GM18499 (cell line): Measurements from ENCODE around the gene CUX1.
"Not testable (repeated sequence)": the region's sequence is repeated elsewhere in the genome, so short reads cannot be mapped to it uniquely, and the experiment has no call there.

Experiments used
- ATAC-seq: cut with Tn5 transposase; IDR thresholded peaks from one replicate; pipeline ENCODE4 v1.9.1; 2021; ENCODE audit warnings: moderate number of reproducible peaks; ENCODE audit not compliant: insufficient read depth, unreplicated experiment

CUX1 gene

DNA sequence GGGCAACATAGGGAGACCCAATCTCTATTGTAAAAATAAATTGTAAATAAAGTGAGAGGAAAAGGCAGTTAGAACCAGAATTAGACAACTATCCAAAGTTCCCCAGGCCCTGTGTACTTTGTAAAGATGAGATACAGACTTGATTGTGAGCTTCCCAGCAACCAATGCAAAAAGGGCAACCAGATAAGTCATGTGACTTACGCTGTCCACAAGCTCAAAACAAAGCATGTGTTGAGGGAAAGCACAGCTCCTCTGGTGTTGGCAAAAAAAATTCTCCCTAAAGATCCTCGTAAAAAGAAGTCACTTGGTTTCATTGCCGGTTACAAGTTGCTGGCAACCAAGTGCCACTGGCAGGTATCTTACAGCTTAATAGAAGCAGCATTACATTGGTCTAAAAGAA, 154.0 kb downstream of the CUX1 start:
- ATAC-seq = no peak

DNA sequence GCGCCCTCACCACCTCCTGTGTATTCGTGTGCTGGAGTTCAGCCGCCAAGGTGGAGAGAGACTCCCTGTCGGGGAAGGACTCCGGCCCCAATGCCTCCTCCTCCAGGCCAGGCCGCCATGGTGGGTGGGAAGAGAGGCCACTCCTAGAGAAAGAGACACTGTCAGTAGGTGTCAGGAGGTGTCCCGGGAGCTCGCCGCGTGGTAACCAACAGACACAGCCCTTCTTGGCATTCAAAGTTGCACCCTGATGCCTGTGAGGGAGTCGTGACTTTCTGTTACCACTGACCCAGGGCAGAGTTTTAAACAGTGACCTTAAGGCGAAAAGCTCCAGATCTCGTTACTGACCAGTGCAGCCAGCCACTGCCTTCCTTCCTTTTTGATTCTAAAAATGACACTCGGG, 155.2 kb downstream of the CUX1 start:
- ATAC-seq = no peak

DNA sequence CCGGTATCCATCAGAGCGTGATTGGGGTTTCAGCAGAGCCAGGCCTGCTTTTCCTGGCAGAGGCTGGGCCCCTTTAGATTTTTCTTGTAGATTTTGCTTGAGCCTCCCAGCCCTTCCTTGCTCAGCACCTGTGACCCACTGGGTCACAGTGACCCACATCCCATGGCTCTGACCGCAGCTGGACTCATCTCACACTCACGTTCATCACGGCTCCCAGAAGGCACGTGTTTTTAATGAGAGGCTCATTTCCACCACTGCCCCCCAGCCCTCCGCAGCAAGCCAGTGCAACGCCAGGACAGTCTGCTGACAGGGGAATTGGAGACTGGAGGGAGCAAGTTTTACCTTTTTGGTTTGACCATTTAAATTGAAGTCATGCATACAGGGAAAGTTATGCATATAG, 155.7 kb downstream of the CUX1 start:
- ATAC-seq = no peak

DNA sequence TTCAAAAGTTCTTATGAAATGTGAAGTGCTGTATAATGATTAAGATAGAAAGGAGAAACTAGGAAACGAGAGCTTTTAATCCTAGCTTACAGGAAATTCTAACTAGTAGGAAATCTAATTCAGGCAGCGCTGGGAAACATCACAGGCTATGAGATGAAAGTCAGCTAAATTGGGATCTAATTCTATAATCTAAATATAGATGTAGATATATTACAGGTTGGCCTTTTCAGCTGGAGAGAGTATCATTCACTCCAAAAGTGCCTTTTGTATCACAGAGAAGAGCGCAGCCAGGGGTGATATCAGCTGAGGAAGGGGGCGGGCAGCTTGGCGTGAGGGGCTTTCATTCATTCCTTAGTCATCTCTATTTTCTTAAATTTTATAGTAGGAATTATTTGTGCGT, 157.0 kb downstream of the CUX1 start:
- ATAC-seq = no peak

DNA sequence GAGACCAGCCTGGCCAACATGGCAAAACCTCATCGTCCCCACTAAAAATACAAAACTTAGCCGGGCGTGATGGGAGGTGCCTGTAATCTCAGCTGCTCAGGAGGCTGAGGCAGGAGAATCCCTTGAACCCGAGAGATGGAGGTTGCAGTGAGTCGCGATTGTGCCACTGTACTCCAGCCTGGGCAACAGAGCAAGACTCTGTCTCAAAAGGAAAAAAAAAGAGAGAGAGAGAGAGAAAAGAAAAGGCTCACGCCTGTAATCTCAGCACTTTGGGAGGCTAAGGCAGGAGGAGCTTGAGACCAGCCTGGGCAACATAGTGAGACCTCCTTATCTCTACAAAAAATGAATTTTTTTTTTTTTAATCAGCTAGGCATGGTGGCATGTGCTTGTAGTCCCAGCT, 157.6 kb downstream of the CUX1 start:
- ATAC-seq = no peak

DNA sequence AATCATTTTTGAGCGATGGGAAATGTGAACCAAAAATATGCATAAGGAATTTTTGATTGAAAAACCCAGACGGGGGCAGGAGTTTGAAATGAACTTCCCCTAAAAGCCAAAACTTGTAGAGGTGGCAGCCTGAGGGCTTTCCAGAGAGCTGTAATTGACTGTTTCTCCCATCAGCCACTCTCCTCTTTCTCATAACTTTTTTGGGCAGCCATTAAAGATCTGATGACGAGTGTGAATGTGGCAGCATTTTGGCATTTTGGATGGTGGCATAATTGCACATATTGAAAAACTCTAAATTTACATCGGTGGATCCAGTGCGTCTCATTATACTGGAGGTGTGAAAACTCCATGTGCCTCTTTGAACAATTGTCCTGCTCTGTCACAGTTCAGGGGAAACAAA, 159.0 kb downstream of the CUX1 start:
- ATAC-seq = no peak

DNA sequence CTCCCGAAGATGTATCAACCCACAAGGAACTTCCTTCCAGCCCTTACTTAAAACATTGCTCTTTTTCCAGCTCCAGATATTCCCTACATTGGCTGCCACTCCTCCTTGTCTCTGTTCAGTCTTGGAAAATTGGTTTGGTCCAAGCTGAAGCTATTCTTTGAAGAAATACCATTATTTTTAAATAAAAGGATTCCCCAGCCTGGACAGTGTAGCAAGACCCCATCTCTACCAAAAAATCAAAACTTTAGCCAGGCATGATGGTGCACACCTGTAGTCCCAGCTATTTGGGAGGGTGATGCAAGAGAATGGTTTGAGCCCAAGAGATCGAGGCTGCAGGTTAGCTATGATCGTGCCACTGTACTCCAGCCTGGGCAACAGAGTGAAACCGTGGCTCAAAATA, 159.8 kb downstream of the CUX1 start:
- ATAC-seq = no peak

DNA sequence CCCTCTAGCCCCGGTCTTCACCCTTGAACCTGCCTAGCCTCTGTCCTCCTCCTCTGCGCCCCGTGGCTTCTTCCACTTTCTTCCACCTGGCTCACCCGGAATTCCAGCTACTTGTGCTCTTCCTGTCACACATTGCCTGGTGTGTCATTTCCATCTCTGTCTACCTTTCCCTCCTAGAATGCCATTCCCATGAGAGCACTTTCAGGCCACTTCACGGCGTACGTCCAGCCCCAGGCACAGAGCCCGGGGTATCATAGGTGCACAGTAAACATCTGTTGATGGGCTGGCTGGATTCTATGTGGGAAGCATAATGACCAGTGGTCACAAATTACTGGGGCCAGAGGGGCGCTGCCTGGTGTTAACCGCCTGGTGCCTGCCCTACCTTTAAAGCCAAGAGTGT, 161.3 kb downstream of the CUX1 start:
- no peak for ATAC-seq

DNA sequence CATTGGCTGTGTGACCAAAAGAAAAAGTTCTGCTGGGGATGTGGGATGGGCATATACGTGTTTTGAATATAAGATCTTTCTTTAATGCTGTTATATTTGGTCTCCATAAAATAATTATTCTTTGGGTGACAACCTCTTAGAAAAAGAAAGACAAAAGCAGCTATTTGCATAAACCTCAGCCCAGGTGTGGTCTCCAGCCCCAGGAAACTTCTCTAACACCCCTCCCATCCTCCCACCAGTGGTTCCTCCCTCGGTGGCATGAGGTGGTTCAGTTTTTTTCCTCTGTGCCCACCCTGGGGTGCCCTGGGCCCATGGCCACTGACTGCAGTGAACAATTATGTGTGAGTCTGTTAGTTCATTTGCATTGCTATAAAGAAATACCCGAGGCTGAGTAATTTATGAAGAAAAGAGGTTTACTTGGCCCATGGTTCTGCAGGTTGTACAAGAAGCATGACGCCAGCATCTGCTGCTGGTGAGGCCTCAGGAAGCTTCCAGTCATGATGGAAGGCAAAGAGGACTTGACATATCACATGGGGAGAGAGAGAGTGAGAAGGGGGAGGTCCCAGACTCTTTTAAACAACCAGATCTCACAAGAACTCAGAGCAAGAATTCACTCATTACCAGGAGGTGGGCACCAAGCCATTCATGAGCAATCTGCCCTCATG, 165.9 kb downstream of the CUX1 start:
- ATAC-seq = no peak

DNA sequence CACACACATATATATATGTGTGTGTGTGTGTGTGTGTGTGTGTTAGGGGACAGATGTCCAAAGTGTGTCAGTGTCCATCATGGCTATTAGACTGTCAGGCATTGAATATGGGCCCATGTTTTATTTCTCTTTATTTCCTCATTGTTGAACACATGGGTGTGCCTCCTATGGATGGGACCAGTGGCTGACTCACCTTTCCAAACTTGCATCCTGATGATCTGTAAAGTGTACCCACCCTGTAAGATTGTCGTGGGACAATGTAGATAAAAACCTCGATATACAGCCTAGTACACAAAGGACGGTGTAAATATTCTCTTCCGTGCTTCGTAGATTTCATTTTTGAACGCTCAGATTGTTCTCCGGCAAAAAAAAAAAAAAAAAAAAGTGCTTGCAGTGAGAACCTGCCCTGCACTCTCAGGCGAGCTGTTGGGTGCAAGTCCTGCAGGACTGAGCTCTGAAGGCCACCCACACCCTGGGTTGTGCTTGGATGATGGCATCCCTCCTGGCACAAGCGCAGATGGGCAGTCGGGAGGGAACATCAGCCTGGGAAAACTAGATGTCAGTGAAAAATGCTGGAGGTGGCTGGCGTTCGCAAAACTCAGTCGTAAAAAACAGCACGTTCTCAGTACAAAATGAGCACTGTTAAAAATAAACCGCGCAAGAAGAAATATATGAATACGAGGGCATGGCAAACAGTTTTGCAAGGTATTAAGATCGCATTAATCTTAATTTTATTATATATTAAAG, 166.9 kb downstream of the CUX1 start:
- ATAC-seq = no peak

DNA sequence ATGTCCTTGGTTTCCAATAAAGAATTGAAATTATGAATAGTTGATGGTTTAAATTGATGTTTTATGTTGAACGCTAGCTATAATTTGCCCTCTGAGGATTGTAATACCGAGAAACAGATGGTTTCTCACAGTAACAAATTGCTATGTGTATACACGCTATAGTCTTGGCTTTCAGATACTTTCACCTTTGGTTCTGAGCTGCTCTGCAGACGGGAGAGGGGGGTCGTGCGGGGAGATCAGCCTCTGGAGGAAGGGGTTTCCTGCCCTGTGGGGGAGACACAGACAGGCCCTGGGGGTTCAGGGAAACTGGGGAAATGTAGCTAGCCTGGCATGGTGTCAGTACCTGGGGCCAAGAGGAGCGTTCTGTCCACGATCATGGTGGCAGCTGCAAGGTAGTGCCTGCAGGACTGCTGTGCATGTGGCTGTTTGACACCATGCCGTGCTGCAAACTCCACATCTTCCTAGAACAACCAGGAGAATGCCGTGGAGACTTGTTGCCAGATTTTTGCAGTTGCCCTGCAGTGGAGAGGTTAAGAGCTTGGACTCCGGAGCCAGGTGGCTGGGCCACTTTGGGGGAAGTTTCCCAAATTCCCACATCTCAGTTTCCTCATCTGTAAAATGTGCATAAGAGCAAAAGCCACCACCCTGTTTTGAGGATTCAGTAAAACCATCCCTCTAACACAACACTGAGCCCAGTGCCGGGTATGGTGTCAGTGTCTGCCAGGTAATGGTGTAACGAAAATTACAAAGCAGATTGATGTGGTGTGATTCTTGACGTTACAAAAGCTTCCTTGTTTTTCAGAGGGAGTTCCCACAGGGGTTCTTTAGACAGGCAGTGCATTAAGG, 167.9 kb downstream of the CUX1 start:
- no peak for ATAC-seq

DNA sequence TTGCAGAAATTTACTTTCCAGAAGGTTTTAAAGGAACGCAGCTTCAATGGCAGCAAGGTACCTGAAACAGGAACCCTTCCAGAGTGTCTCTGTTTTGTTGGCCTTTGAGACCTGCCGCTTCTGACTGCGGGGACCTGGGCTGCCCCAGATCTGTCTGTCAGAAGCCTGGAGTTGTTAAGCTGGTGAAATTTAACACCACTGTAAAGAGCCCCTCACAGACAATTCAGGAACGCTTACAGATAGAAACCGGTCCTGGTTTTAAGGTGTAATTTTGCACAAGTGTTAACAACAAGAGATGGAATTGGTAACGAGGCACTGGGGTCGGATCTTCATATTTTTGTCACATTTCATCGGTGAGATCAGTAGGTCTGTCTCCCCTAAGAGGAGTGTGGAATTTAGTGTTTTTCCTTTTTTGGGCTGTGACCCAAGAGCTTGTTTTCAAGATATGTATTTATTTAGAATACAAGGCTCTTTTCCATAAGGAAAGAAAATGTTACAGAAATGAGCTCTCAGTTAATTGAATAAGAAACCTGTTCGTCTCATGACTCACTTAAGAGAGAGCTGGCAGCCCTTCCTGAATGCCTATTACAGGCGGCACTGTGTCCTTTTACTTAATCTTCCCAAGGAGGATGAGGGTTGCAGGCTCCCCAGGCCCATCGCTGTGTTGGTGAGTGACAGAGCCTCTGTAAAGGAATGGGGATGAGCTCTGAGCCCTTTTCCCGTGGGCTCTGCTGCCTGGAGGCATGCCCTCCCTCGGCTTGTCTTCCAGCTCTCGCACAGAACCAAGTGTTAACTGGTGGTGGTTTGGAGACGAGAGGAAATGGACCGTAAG, 168.7 kb downstream of the CUX1 start:
- no peak for ATAC-seq

DNA sequence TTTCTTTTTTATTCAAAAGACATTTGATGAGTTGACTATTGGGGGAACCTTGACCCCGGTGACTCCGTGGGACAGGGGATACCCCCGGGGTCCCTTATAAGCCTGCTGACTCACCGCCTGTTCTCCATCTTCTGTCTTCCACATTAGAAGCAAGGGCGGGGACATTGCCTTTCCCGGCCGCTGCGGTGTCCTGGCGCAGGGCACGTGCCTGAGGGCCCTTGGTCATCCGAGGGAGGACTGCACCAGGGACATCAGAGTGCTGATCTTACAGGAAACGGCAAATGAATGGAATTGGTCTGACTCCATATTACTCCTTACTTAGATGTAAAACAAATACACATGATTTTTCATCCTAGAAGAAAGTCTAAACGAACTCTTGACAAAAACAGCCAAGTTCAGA, 170.1 kb downstream of the CUX1 start:
- no peak for ATAC-seq

DNA sequence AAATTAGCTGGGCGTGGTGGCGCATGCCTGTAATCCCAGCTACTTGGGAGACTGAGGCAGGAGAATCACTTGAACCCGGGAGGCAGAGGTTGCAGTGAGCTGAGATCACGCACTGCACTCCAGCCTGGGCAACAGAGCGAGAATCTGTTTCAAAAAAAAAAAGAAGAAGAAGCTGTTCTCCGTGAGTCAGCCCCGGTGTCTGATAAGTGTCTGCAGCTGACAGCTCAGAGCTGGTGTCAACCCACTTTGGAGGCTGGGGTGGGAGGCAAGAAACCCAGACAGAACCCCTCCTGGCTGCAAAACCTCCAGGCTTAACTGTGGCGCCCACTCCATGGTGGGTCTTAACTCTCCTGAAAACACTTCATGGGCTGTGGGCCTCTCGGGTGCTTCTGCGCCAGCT, 170.6 kb downstream of the CUX1 start:
- ATAC-seq = not testable (repeated sequence)

DNA sequence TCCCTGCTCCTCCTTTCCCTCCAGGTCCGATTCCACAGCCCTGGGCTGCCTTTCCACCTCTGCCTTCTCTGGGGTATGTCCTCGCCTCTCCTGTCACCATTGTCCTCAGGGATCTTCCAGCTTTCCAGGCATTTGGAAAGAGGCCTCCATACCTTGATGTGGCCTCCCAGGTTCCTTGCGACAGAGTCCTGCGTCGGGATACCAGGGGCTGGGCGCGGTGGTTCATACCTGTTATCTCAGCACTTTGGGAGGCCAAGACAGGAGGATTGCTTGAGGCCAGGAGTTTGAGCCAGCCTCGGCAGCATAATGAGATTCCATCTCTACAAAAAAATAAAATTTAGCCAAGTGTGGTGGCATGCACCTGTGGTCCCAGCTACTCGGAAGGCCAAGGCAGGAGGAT, 171.1 kb downstream of the CUX1 start:
- ATAC-seq = no peak

DNA sequence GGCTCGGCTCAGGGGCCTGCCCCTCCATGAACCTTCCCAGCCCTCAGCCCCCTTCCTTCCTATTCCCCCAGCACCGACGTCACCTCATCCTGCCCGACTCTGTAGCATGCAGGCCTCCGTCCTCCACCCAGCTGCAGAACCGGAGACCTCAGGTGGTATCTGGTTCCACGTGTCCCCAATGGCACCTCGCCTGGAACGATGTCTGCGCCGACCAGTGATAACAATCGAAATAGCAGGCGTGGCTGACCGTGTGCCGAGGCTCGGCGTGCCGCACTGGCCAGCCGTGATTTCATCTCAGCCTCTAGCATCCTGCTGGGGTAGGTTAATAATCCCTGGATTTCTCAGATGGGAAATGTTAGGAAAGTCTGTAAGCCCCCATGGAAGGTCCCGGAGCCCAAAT, 171.7 kb downstream of the CUX1 start:
- no peak for ATAC-seq

DNA sequence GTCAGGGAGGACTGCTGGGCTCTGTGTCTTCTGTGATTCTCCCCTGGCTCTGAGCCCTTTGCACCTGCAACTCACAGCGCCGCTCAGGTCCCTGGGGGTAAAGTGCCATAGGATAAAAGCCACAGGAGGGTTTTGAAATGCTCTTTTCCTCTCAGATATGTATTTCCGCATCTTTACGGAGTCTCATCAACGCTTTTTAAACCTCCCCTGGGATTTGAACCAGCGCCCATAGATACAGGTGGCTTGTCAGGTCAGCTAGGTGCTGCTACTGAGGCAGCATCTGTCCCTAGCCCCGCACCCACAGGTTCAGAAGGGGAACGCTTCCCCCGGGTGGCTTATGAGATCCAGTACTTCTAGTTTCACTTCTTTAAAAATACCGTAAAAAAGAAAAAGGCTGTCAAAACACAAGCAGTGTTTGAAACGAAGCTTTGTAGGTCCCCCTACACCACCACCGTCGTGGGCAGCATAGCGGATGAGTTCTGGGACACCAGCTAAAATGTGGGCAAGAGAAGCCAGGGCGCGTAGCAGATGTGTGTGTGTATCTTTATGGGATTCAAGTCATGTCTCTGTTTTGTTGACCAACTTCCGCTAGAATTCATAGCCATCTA, 173.5 kb downstream of the CUX1 start:
- peak; percentile 66 for ATAC-seq

DNA sequence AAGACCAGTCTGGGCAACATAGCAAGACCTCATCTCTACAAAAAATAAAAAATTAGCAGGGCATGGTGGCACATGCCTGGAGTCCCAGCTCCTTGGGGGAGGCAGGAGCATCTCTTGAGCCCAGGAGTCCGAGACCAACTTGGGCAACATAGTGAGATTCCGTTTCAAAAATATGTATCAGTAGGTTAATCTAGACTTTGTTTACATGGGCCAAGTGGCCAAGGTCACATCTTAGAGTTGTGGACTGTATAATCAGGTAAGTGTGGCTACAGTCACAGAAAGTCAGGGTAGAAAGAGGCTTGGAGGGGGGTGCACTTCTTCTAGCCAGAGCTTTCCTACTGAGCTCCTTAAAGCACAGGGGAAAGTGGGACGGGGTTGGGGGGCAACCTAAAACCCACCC, 174.4 kb downstream of the CUX1 start:
- no peak for ATAC-seq

DNA sequence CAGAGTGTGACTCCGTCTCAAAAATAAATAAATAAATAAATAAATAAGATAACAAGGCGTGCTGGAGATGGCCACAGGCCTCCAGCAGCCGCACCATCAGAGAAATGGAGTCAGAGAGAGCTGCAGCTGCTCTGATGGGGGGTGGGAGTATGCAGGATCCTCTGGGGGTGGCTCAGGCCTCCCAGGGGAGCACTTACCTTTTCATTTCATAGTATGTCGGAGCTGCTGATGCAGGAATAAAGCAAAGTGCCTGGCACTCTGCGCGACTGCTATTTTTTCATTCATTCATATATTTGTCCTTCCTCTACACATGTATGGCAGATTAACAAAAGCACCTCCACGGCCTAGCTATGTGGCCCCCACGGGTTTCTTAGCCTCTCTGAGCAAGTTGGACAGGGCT, 175.9 kb downstream of the CUX1 start:
- no peak for ATAC-seq

DNA sequence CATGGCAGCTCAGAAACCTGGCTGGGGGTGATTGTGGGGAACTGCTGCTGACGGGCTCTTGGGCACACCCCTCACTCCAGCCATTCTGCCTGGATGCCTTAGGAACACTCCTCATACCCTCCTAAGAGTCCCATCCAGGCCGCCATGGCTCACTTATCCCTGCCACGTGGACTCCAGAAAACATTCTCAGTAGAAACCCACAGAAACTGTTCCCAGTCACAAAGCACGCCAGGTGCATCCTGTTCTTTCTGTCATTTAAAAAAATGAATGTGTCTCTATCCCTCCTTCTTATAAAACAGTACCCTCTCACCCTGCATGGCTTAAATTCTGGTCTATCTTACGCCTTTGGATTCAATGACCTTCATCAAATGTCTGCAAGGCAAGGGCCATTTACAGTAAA, 177.7 kb downstream of the CUX1 start:
- ATAC-seq = no peak
